Smooth muscle cell (in vitro differentiated cells): ENCODE data around the gene CTSS. TPM values are rescaled to one million over a fixed set of nuclear protein-coding genes. Genes with fewer than 3 reads are reported as not detected.

ENCODE experiments used
- DNase-seq: peaks from one replicate; lab custom pipeline; 2025; ENCODE audit not compliant: unreplicated experiment; lab: John Stamatoyannopoulos, UW
- H2AFZ ChIP-seq: fragments of 200-600 bp; sonication (generic); 2 replicates; pipeline ENCODE4 v1.6.0; 2016; ENCODE audit warnings: antibody characterized with exemption, low read depth, mild to moderate bottlenecking
- H3F3A ChIP-seq: fragments of 200-600 bp; sonication (generic); 2 replicates; pipeline ENCODE4 v1.6.0; 2017; ENCODE audit warnings: antibody characterized with exemption, low read depth
- H3K27ac ChIP-seq: fragments of 200-600 bp; sonication (generic); 2 replicates; pipeline ENCODE4 v1.5.1; 2016; ENCODE audit warnings: low read depth, mild to moderate bottlenecking
- H3K27me3 ChIP-seq: fragments of 200-600 bp; sonication (generic); 2 replicates; pipeline ENCODE4 v1.6.1; 2016; ENCODE audit warnings: low read depth, mild to moderate bottlenecking
- H3K36me3 ChIP-seq: fragments of 200-600 bp; sonication (generic); 2 replicates; pipeline ENCODE4 v1.5.1; 2016; ENCODE audit warnings: low read depth
- H3K4me1 ChIP-seq: fragments of 200-600 bp; sonication (generic); 2 replicates; pipeline ENCODE4 v1.5.1; 2016; ENCODE audit warnings: low read depth
- H3K4me2 ChIP-seq: fragments of 200-600 bp; sonication (generic); 2 replicates; pipeline ENCODE4 v1.6.0; 2016; ENCODE audit warnings: mild to moderate bottlenecking
- H3K4me3 ChIP-seq: fragments of 200-600 bp; sonication (generic); 2 replicates; pipeline ENCODE4 v1.5.1; 2016; ENCODE audit warnings: mild to moderate bottlenecking
- H3K79me2 ChIP-seq: fragments of 200-600 bp; sonication (generic); 2 replicates; pipeline ENCODE4 v1.6.0; 2016; ENCODE audit warnings: low read depth, mild to moderate bottlenecking
- H3K9ac ChIP-seq: fragments of 200-600 bp; sonication (generic); 2 replicates; pipeline ENCODE4 v1.6.0; 2016; ENCODE audit warnings: low read depth
- H3K9me3 ChIP-seq: fragments of 200-600 bp; sonication (generic); replicated peaks from 2 replicates; pipeline ENCODE4 v1.5.1; 2016; ENCODE audit warnings: low read depth
- H4K20me1 ChIP-seq: fragments of 200-600 bp; sonication (generic); 2 replicates; pipeline ENCODE4 v1.6.0; 2016; ENCODE audit warnings: low read depth
- CTCF ChIP-seq: fragments of 200-600 bp; sonication (generic); IDR thresholded peaks from 2 replicates; pipeline ENCODE4 v1.5.1; 2017; ENCODE audit warnings: borderline replicate concordance, mild to moderate bottlenecking, antibody characterized with exemption; ENCODE audit not compliant: insufficient read depth, poor library complexity, severe bottlenecking
- WGBS: methylation state at CpG from one replicate; pipeline ENCODE4 v1.1.7; 2016; ENCODE audit warnings: low lambda C conversion rate; 5-methylcytosine and 5-hydroxymethylcytosine counted together
- polyA plus RNA-seq: library from polyadenylated mRNA; unstranded; fragments of >200 nt; fragmentation: Nextera tagmentation; extraction: Ambion mirVana; gene quantifications from 2 replicates; pipeline ENCODE4 v1.2.1, GENCODE V29; 2016
- total RNA-seq: library from RNA; depleted of rRNA; stranded (reverse); fragments of >200 nt; gene quantifications from 2 replicates; pipeline ENCODE4 v1.2.3, GENCODE V29; 2014

CTSS gene
- total and polyA plus RNA-seq, 2 experiments from 2014 or later = 1.4 to 2.8 TPM

DNA sequence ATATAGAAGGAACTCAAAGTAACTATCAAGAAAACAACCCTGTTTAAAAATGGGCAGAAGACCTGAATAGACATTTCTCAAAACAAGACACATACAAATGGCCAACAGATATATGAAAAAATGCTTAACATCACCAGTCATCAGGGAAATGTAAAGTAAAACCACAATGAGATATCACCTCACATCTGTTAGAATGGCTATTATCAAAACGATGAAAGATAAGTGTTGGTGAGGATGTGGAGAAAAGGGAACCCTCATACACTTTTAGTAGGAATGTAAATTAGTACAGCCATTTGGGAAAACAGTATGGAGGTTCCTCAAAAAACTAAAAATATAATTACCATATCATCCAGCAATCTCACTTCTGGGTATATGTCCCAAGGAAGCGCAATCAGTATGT, 3.0 kb downstream of the CTSS start:
- no peak for DNase-seq
- Histone ChIP-seq H3K79me2 (no peaks in the 10 kb centered on the region), H4K20me1 (no peaks in the 10 kb centered on the region), H3K27me3 (no peaks in the 10 kb centered on the region), H3F3A (peaks cover 6% of the 10 kb centered on the region), H3K4me2 (no peak overlapping the region), H3K9ac (no peak overlapping the region), H3K4me3 (no peak overlapping the region), H3K4me1 (peaks cover 3% of the 10 kb centered on the region), H2AFZ (no peak overlapping the region), H3K9me3 (no peaks in the 10 kb centered on the region), H3K27ac (no peak overlapping the region), H3K36me3 (no peaks in the 10 kb centered on the region)
- TF ChIP-seq CTCF = no peak
- WGBS = 91% methylated on average over 2 of the region's 2 CpGs

GRCh38 chr1:150761801-150762200, 3.8 kb downstream of the CTSS start:
- no peak for DNase-seq

GRCh38 chr1:150760013-150760412, 5.6 kb downstream of the CTSS start:
- peaks cover 1% of the 10 kb centered on the region for H3K4me1 ChIP-seq
- H2AFZ ChIP-seq = no peak overlapping the region
- H3K36me3 ChIP-seq = no peaks in the 10 kb centered on the region
- H3K79me2 ChIP-seq = no peaks in the 10 kb centered on the region
- 88% methylated on average over 3 of the region's 3 CpGs for WGBS
- no peak for DNase-seq
- H3K9me3 ChIP-seq = no peaks in the 10 kb centered on the region
- no peak overlapping the region for H3K9ac ChIP-seq
- H3K4me2 ChIP-seq = no peak overlapping the region
- H3K27me3 ChIP-seq = no peaks in the 10 kb centered on the region
- H3K4me3 ChIP-seq = no peak overlapping the region
- H4K20me1 ChIP-seq = no peaks in the 10 kb centered on the region
- no peaks in the 10 kb centered on the region for H3F3A ChIP-seq
- TF ChIP-seq CTCF = no peak
- H3K27ac ChIP-seq = no peak overlapping the region

More at GRCh38 chr1:150761801-150762200, 3.8 kb downstream of the CTSS start:
- Histone ChIP-seq H3K79me2 (no peaks in the 10 kb centered on the region), H3K9ac (no peak overlapping the region), H3K4me1 (peaks cover 3% of the 10 kb centered on the region), H3K4me3 (no peak overlapping the region), H3K4me2 (no peak overlapping the region), H3K27ac (no peak overlapping the region), H3K36me3 (no peaks in the 10 kb centered on the region), H3F3A (peaks cover 6% of the 10 kb centered on the region), H3K27me3 (no peaks in the 10 kb centered on the region), H2AFZ (no peak overlapping the region), H4K20me1 (no peaks in the 10 kb centered on the region), H3K9me3 (no peaks in the 10 kb centered on the region)
- WGBS = 97% methylated on average over 1 of the region's 1 CpG
- no peak for TF ChIP-seq CTCF

GRCh38 chr1:150753416-150753815, 12.2 kb downstream of the CTSS start:
- no peaks in the 10 kb centered on the region for H3K27me3 ChIP-seq
- 77% methylated on average over 2 of the region's 2 CpGs for WGBS
- H3K4me1 ChIP-seq = no peaks in the 10 kb centered on the region
- H4K20me1 ChIP-seq = no peaks in the 10 kb centered on the region
- no peaks in the 10 kb centered on the region for H3K9me3 ChIP-seq
- no peak overlapping the region for H3K9ac ChIP-seq
- no peak overlapping the region for H3K27ac ChIP-seq
- H3K4me2 ChIP-seq = no peak overlapping the region
- no peak for TF ChIP-seq CTCF
- DNase-seq = no peak
- no peaks in the 10 kb centered on the region for H3K36me3 ChIP-seq
- no peaks in the 10 kb centered on the region for H3K79me2 ChIP-seq
- H3F3A ChIP-seq = no peaks in the 10 kb centered on the region
- no peak overlapping the region for H2AFZ ChIP-seq
- H3K4me3 ChIP-seq = no peak overlapping the region
